ENCODE measurements around the gene ACOXL. TPM values are rescaled to one million over a fixed set of nuclear protein-coding genes. Genes with fewer than 3 reads are reported as not detected.

Gene ACOXL
- total and polyA plus RNA-seq, 2 donors (not counting 3 experiments of a cell fraction or from before 2014, with no cell fraction given), result not detected

- DNase-seq (ENCODE audit: low read depth, low spot score), result no peak
- H3K4me1 ChIP-seq (ENCODE audit: control insufficient read depth, extremely low read depth, insufficient read depth, low read length), result no peaks in the 10 kb centered on the region
- intact Hi-C loops (cut with micrococcal nuclease), result loop anchor here (1.0 to 2.0 kb wide), 2 partner anchors 12 to 21 kb away; no protein-coding TSS in a partner anchor
- no peak overlapping the region for H3K4me3 ChIP-seq (replicated peaks in 1 of 3; ENCODE audit: insufficient read depth in 1 of 3, low read depth in 1 of 3, low read length in 3 of 3)
- H3K27ac ChIP-seq (ENCODE audit: insufficient read depth, low read depth, low read length), result no peak overlapping the region
- TF ChIP-seq POLR2A (IDR thresholded peaks at IDR 0.05; ENCODE audit: low read depth, low read length) (no peak), FOS (IDR thresholded peaks at IDR 0.05; ENCODE audit: borderline replicate concordance, insufficient read depth, low read length) (no peak), MAX (IDR thresholded peaks at IDR 0.05; ENCODE audit: insufficient read depth, insufficient read length) (no peak), CTCF (IDR thresholded peaks at IDR 0.05; ENCODE audit: extremely low read depth in 1 of 2, insufficient read depth in 1 of 2, low read depth in 1 of 2, low read length in 2 of 2) (no peak)
- no peak for FAIRE-seq
- H3K9ac ChIP-seq (replicated peaks; ENCODE audit: extremely low read depth, insufficient read depth, low read length), result no peak overlapping the region
- H3K9me3 ChIP-seq (replicated peaks; ENCODE audit: control insufficient read depth, insufficient read depth, low read length), result no peaks in the 10 kb centered on the region
- no peaks in the 10 kb centered on the region for H3K36me3 ChIP-seq (ENCODE audit: control insufficient read depth in 2 of 2, extremely low read depth in 1 of 2, insufficient read depth in 2 of 2, low read length in 2 of 2)
- H3K27me3 ChIP-seq (ENCODE audit: control insufficient read depth in 2 of 2, insufficient read depth in 2 of 2, low read length in 2 of 2), result peaks cover 15 to 18% of the 10 kb centered on the region in 2 experiments
- no peaks in the 10 kb centered on the region for H3K79me2 ChIP-seq (ENCODE audit: control insufficient read depth, insufficient read depth, low read length)
- H2AFZ ChIP-seq (ENCODE audit: low read depth, low read length), result no peak overlapping the region
- H4K20me1 ChIP-seq (replicated peaks; ENCODE audit: control insufficient read depth, extremely low read depth, insufficient read depth, low read length), result no peaks in the 10 kb centered on the region
- dilution Hi-C loops (cut with MboI; ENCODE audit: extremely low pct_ligation_motif_present, low sequenced_read_pairs), result no loop called here
- ChIA-PET CTCF (interaction anchor here (1.8 to 1.9 kb wide), 2 partner anchors 11 to 18 kb away, joined by 6 to 11 read pairs; no protein-coding TSS in a partner anchor), POLR2A (no interaction called here)
- H3K9me1 ChIP-seq (replicated peaks; ENCODE audit: control insufficient read depth, extremely low read depth, insufficient read depth, low read length), result no peaks in the 10 kb centered on the region
- no peak overlapping the region for H3K4me2 ChIP-seq (ENCODE audit: insufficient read depth, low read length)
- no TSS peak for BruUV-seq (replicated peaks)
These were observed 41.1 kb downstream of the ACOXL start for GRCh38 chr2:110773401-110773921.

GRCh38 chr2:110774701-110775100 lies 42.3 kb downstream of the ACOXL start:
- H3K9me3 ChIP-seq (replicated peaks; ENCODE audit: control insufficient read depth, insufficient read depth, low read length), result no peaks in the 10 kb centered on the region
- no peaks in the 10 kb centered on the region for H4K20me1 ChIP-seq (replicated peaks; ENCODE audit: control insufficient read depth, extremely low read depth, insufficient read depth, low read length)
- H2AFZ ChIP-seq (ENCODE audit: low read depth, low read length), result no peak overlapping the region
- POLR2A ChIA-PET, result no interaction called here
- no peak for TF ChIP-seq MAX (IDR thresholded peaks at IDR 0.05; ENCODE audit: insufficient read depth, insufficient read length)
- TF ChIP-seq EZH2 (IDR thresholded peaks at IDR 0.05; ENCODE audit: borderline replicate concordance, low read depth, low read length, severe bottlenecking), result no peak
- no peak for TF ChIP-seq GATA2 (IDR thresholded peaks at IDR 0.05; ENCODE audit: insufficient read depth, insufficient read length, low read depth, low read length)
- no peak for TF ChIP-seq MYC (IDR thresholded peaks at IDR 0.05; ENCODE audit: low read depth, low read length)
- TF ChIP-seq FOS (IDR thresholded peaks at IDR 0.05; ENCODE audit: borderline replicate concordance, insufficient read depth, low read length), result no peak
- TF ChIP-seq CTCF (IDR thresholded peaks at IDR 0.05; ENCODE audit: extremely low read depth in 1 of 2, insufficient read depth in 1 of 2, low read depth in 1 of 2, low read length in 2 of 2), result no peak
- TF ChIP-seq POLR2A (IDR thresholded peaks at IDR 0.05; ENCODE audit: low read depth, low read length), result no peak
- TF ChIP-seq JUN (IDR thresholded peaks at IDR 0.05; ENCODE audit: borderline replicate concordance, insufficient read depth, insufficient read length, low read depth), result no peak
- TF ChIP-seq POLR2AphosphoS5 (IDR thresholded peaks at IDR 0.05; ENCODE audit: insufficient read depth, low read depth, low read length), result no peak
- H3K79me2 ChIP-seq (ENCODE audit: control insufficient read depth, insufficient read depth, low read length), result no peaks in the 10 kb centered on the region
- no peaks in the 10 kb centered on the region for H3K9me1 ChIP-seq (replicated peaks; ENCODE audit: control insufficient read depth, extremely low read depth, insufficient read depth, low read length)
- no peak overlapping the region for H3K27ac ChIP-seq (ENCODE audit: insufficient read depth, low read depth, low read length)
- dilution Hi-C loops (cut with MboI; ENCODE audit: extremely low pct_ligation_motif_present, low sequenced_read_pairs) (no loop called here), intact Hi-C loops (cut with micrococcal nuclease) (no loop called here)
- no TSS peak for BruUV-seq (replicated peaks)
- CTCF ChIA-PET, result interaction anchor here (1.0 kb wide), 1 partner anchor 19 kb away, joined by 3 read pairs; no protein-coding TSS in a partner anchor
- peaks cover 16 to 21% of the 10 kb centered on the region in 2 experiments for H3K27me3 ChIP-seq (ENCODE audit: control insufficient read depth in 2 of 2, insufficient read depth in 2 of 2, low read length in 2 of 2)
- no peaks in the 10 kb centered on the region for H3K4me1 ChIP-seq (ENCODE audit: control insufficient read depth, extremely low read depth, insufficient read depth, low read length)
- no peak for FAIRE-seq
- H3K4me2 ChIP-seq (ENCODE audit: insufficient read depth, low read length), result no peak overlapping the region
- no peak overlapping the region for H3K9ac ChIP-seq (replicated peaks; ENCODE audit: extremely low read depth, insufficient read depth, low read length)
- no peak overlapping the region for H3K4me3 ChIP-seq (replicated peaks in 1 of 3; ENCODE audit: insufficient read depth in 1 of 3, low read depth in 1 of 3, low read length in 3 of 3)
- no peaks in the 10 kb centered on the region for H3K36me3 ChIP-seq (ENCODE audit: control insufficient read depth in 2 of 2, extremely low read depth in 1 of 2, insufficient read depth in 2 of 2, low read length in 2 of 2)
- DNase-seq (ENCODE audit: low read depth, low spot score), result no peak
